Colon (tissue), 2 donors: ENCODE data around the gene CDX2.
"Not testable (repeated sequence)": the region's sequence is repeated elsewhere in the genome, so short reads cannot be mapped to it uniquely, and the experiment has no call there.

Experiments used
- FAIRE-seq: peaks from 2 replicates; lab custom pipeline; 2012; peaks lifted over from hg19 to GRCh38; lab: Jason Lieb, UNC
- donor health status: control.
- donor health status: control.

Gene CDX2

DNA sequence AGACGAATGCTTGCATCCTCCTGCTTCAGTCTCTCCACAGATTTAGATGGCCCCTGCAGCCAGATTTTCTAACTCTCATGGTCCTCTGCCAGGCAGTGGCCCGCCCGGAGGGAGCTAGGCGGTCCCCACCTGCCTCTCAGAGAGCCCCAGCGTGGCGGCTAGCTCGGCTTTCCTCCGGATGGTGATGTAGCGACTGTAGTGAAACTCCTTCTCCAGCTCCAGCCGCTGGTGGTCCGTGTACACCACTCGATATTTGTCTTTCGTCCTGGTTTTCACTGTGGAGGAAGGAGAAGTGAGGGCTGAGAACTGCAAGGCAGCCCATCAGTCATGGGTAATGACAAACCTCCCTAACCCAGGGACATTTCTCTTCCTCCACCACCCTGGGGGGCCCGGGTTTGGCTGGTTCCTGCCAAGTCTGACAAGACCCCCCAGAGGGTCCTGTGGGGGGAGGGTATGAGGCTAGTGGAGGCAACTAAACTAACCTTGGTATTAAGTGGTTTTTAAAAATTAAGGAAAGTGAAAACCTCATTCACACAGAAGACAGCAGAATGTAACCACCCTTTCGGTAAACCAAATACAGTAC lies 4.3 kb downstream of the CDX2 start:
- FAIRE-seq: no peak

DNA sequence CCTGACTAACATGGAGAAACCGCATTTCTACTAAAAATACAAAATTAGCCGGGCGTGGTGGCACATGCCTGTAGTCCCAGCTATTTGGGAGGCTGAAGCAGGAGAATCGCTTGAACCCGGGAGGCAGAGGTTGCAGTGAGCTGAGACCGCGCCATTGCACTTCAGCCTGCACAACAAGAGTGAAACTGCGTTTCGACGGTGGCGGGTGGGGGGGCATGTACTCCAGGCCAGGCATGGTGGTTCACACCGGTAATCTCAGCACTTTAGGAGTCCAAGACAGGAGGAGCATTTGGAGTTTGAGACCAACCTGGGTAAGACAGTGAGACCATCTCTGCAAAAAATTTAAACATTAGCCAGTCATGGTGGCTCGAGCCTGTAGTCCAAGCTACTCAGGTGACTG lies 4.9 kb downstream of the CDX2 start:
- FAIRE-seq: not testable (repeated sequence)

DNA sequence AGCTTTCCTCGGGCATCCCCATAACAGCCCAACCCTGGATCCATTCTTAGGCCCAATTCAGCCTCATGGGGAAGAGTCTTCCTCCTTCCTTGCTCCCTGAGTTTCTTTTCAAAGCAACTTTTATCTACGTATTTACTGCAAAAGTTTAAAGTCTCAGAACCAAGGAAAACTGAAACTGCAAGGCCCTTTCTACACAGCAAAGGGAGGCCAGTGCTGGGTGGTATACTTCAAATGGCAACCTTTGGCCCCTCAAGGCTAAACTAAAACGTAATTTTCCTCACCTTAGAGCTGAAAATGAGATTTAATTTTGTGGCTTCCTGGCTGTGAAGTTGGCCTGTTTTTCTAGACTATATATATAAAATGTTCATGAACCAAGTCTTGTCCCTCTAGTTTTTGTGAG lies 5.6 kb downstream of the CDX2 start:
- FAIRE-seq: no peak

DNA sequence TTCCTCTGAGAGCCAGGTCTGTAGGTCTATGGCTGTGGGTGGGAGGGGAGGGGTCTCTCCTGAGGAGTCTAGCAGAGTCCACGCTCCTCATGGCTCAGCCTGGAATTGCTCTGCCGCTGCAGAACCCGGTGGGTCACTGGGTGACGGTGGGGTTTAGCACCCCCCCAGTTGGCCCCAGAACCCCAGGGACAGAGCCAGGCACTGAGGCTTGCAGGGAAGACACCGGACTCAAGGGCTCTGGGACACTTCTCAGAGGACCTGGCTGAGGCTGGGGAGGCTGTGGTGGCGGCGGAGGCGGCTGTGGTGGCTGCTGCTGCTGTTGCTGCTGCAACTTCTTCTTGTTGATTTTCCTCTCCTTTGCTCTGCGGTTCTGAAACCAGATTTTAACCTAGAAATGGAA lies 6.1 kb downstream of the CDX2 start:
- no peak for FAIRE-seq

DNA sequence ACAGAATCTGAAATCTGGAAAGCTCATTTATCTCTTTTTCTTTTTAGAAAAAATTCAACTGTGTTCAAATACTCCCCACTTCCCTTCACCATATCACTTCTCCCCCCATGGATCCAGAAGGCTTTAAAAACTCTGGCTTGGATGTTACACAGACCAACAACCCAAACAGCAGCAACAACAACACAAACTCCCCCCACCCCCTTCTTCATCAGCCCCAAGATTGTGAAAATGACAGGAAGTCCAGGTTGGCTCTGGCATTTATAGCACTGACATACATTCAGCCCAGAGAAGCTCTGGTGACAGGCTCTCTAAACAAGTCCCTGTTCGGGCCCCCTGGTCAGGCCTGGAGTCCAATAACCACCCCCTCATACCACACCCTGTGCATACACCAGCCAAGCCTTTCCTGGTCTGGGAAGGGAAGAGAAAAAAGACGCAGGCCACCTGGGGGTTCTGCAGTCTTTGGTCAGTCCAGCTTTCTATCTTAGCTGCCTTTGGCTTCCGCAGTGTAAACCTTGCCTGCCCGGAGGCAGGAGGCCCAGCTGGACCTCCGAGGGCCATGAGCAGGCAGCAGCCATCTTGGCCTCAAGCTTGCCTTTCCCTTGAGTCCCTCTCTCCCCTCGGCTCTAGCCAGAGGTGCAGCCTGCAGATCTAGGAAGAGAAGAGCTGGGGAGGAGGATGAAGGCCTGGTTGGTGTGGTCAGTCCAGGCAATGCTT lies 6.8 kb downstream of the CDX2 start:
- no peak for FAIRE-seq

DNA sequence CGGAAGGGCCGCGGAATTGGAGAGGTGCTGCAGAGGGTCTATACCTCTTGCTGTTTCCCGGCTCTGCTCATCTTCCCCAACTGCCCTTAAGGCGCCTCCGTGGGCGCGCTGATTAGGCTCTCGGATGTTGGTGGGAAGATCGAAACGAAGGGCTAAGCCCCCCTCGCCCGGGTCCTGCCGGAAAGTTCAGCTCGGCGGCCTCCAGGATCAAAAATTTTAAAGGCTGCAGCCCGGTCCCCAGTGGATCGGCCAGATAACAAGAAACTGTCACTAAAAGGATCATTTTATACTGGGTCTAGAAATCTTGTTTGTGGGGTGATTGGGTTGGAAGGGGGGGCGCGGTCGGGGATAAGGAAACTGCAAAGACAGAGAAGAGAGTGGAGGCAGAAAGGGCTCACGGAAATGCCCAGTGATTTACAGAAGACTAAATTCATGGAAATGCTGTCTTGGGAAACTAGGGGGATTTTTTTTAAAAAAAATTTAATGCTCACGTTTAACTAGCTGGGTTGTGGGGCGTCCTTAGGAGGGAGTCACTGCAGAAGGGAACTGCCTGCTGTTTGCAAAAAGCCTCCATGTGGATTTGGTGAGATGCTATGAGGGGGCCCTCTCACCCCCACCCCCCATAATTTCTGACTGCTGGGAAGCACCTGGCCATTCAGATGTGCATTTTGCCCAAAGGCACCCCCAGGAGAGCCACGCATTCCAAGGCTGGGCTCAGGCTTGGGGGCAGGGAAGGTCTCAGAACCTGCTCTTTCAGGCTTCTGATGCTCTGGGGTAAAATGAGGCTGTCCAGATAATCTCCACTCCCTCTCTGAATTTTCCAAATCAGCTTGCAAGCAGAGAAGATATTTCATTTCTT lies 7.7 kb downstream of the CDX2 start:
- FAIRE-seq: no peak

DNA sequence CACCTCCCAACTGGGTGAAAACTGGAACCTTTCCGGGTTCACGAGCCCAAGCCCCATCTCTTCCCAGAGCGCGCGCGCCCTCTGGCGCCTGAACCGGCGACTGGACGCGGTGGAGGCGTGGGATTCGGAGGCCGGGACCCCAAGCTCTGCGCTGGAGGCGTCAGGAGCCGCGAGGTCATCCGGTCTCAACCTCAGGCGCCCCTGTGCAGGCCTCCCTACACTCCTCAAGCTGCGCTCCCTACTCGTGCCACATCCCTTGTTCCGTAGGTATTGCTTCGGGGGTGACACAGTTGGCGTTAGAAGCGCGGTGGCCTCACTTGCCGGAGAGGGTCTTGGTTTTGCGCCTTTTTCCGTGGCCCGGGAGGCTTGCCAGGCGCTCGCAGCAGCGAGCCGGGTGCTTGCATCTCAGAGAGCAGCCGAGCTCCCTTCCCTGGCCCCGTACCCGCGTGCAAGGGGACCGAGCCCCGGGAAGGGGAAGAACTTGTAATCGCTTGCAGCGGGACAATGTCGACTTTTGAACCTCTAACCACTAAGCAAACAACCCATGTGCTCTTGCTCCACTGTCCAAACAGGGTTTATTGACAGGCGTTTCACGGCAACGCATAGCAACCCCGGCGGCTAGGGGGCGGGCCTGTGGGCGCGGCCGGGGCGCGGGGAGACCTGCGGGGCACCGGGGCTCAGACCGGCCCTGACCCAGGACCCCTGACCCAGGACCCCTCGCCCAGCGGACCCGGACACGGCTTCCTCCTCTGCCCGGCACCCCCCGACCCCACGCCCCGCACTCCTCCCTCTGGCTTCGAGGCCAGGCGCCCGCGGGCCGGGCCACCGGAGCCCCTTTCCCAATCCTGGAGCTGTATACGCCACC lies 8.5 kb downstream of the CDX2 start:
- no peak for FAIRE-seq

DNA sequence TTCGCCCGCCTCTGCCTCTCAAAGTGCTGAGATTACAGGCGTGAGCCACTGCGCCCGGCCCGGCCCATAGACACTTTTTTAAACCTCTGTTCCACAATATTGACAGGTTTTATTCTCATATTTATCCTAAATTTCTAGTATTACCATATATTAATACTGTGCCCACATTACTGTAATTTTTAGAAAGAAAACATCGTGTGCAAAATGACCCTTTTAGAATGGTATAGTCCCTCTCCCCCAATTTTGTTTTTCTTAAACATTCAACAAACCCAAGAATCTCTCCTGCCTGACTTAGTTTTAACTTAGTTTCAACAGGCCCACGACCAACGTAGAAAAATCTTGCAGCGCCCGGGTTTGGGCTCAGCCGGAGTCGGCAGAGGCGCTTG lies 9.1 kb downstream of the CDX2 start:
- no peak for FAIRE-seq

DNA sequence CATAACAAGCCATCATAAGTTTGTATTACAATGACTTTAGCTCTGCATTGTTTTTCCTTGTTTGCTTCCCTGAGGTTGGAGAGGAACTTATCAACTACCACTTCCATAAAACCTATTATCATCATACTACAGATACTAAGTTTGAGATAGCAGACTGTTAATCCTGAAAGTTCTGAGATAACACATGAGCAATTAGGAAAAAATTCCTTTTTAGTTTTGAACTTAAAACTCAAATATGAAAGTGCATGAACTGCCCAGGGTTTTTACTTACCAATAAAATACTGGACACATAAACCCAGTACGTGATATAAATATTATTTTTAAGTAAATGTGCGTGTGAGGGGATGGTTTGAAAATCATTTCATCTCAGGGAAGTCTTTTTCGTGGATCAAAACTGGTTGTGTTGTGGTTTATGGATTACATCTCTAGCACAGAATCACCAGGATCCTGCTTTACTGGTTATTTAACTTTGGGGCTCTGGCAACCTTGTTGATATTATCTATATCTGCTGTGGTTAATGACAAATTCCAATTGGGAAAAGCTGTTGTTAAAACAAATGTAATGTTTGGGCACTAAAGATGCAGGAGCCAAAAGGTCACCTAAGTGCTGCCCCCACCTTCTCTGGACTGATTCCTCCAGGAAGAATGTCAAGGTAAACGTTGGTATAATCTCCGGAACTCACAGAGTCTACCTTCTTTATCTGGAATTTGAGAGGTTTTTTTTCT lies 12.4 kb downstream of the CDX2 start:
- no peak for FAIRE-seq

DNA sequence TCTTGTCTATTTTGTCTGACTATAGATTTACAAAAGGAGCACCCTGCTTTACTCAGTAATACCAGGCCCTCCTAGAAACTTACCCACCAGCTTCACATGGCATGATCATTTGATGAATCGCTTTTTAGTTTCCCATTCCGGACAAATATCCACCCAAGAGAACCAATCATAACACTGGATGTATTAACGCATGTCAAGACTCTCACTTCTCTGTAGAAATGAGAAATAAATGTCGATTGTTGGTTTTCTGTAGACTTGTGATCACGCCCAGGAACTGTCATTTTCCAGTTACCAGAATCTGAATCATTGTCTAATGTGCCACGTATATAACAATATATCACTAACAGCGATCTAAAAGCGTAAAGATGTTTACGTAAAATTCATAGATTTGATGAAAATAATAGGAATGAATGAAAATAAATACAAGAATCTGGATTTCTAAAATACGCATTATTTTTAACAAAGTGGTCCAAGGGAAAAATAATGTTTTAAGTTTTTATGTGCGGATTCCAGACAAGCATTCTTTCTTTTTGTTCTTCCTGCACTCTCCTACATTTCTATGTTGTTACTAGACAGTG lies 14.0 kb downstream of the CDX2 start:
- no peak for FAIRE-seq

DNA sequence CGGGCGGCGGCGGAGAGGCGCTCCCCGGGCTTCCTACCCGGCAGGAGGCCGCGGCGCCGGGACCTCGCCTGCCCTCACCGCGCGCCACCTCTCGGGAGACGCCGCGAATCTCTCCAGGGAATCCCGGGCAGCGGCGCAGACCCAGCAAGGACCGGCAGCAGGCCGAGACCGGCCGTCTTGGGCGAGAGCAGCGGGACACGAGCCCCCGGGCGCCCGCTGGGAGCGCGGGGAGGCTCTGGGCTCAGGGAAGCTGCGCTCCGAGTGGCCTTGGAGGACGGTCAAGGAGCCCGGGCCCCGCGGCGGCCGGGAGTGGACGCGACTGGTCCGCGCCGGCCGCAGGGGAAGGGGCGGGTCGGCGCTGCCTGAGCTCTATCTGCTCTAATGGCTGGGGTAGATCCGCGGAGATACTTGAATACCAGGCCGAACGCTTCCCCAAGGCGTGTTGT lies 14.7 kb downstream of the CDX2 start:
- FAIRE-seq: no peak

DNA sequence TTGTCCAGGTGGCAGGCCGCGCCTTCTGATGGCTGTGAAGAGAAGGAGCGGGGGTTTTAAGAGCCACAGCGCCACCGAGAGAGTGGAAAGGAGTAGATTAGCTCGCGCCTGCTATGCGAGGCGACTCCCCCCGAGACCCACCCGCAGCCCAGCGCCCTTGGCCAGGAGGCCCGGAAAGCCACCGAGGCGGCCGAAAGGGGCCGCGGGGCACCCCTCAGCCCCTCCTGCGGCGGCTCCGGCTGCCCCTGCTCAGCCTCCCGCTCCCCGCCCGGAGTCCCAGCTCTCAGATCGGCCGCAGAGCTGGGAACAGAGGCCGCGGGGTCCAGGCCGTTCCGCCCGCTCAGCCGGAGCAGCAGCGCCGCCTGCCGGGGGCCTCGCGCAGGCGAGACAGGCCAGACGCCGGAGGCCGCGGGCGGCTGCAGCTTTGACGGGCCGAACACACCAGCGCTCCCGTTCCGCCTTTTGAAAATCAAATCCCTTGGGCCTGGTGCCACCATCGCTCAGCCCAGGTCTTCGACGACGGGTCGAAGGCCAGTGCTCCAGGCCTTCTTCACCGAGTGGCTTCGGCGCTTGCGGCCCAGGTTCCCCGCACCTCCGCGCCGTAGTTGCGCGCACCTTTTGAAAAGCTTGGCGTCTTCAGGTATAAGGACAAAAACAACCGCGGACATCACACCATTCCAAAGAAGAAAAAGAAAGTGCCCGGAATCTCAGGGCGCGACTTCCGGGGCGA lies 15.3 kb downstream of the CDX2 start:
- FAIRE-seq: no peak

DNA sequence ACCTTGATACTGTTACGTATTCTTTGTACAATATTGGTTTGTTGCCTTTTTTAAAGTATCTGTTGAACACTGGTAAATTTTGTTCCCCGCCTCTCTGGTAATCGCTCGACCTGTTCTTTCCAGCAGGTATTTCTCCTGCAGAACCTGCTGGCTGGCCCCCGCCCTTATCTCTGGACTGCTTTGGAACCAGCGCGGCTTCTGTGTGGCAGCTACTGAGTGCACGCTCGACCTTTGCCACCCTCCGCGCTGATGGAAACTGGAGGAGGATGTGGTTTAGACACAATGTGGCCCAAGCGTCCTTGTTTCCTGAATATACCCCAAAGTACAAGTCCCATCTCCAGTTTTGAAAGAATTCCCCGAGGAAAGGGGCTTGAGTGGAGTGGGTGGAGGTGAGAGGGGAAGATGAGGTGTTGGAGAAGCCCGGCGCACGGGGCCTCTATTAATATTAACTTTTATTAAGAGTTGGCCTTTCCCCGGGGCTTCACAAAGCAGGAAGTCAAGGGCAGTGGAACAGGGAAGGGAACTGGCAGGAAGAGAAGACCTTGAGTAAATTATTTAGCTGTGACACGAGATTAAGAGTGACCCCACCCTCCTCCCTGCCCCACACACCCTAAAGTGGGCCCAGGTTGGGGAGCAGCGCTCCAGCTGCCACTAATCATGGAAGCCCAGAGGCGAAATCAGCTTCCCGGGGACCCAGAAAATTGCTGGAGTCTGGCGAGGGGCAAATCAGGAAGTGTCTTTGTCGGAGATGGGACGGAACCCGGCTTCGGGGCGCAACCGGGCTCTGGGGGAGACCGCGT lies 16.0 kb downstream of the CDX2 start:
- no peak for FAIRE-seq

DNA sequence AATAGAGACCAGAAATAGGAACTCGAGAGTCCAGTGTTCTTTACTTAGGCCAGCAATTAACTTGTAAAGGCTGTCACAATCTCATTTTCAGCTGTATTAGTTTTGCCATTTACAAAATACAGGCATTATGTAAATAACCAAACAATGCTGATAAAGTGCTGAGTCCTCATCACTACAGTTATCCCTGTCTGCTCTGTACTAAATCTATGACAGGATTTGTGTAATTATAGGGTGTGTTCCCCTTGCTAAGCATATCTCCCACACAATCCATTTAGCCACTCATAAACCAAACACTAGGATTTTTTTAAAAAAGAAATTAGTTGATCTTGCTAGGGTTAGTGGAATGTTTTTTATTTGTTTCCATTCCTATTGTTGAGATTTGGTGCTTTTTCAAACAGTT lies 26.1 kb downstream of the CDX2 start:
- FAIRE-seq: no peak

DNA sequence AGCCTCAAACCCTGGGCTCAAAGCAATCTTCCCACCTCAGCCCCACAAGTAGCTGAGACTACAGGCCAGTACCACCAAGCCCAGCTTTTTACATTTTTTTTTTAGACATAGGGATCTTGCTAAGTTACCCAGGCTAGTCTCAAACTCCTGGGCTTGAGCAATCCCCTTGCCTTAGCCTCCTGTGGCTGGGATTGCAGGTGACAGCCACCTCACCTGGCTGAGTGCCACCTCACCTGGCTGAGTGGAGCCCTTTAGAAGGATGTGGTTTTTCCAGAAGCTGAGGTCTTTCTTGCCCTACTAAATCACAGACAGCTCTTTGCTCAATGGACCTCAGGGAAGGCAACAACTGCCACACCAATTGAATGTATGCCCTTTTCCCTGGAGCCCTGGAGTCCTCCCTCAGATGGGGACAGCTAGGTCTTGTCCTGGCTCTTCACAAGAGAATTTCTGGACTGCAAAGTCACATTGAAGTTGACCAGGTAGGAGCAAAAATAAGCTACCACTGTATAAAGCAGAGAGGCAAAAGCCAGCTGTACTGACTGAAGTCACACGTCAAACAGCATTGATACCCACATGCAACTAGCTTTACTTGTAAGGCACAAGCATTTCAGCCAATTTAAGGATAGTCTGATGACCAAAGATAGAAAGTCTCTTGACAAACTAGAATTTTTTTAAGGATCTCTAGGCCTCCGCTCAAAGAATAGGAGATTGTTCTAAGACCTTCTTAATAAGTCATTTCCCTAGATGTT lies 35.4 kb downstream of the CDX2 start:
- no peak for FAIRE-seq

DNA sequence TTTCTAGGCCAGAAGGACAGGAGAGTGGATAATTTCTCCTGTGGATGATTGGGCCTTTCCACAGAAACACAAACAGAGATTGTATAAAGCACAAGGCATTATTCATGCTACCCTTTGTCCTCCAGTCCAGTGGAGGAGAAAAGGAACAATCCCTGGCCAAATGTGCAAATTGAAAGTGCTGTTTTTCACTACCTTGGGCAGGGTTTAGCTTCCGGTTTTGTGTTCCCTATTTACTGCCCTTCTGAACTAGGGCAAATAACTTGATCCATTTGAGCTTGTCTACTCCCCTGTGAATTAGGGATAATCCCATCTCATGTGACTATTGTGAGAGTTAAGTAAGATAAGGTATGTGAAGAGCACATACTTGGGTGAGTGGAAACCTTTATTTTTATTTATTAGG lies 36.0 kb downstream of the CDX2 start:
- no peak for FAIRE-seq

DNA sequence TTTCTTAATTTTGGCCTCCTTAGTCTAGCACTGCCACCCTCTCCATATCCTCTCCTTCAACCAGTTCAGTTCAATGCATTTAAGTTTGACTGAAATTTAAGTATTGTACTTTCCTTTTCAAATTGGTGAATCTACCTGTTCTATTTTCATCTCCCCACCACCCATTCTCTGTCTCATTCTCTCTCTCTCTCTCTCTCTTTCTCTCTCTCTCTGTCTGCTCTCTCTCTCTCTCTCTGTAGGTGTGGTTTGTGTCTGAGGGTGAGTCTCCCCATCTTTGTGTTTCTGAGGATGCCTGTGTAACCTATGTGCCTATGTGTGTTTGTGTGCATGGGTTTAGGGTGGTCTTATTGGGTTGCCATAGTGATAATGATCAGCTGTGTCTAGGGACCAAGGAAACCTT lies 39.2 kb downstream of the CDX2 start:
- no peak for FAIRE-seq

DNA sequence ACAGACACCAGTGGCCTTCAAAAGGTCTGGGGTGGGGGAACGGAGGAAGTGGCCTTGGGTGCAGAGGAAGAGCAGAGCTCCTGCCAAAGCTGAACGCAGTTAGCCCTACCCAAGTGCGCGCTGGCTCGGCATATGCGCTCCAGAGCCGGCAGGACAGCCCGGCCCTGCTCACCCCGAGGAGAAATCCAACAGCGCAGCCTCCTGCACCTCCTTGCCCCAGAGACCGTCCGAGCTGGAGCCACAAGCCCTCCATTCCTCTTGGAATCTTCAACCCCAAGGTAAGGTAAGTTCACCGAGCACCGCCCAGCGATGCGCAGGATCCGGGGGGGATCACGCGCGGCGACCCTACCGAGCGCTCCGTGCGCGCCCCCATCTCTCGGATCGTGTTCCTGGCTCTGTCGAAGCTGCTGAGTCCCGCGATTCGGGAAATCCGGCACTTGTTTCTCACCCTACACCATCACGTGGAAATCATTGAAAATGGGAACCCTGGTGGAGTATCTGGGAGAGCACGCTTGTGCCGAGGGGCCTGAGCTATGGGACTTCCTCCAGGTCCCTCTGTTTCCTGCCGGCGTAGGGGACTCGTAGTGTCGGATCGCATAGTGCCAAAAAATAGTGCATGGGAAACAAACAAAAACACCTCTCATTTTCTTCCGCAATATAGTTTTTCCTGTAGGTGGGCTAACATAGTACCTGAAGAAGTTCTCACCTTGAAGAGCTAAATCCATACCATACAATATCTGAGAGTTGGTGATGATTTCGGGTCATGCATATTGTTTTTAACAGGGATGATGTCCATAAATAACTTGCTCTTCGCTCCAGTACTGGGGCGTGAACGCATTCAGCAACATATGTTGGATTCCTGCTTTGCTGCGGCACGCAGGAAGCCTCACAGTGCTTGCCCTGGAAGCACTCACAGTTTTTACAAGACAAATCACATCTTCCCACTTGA lies 40.0 kb downstream of the CDX2 start:
- no peak for FAIRE-seq
